GM11168 (cell line): ENCODE data around the gene C1QTNF7.

Source experiments
- in situ Hi-C: fragments of 300-500 bp; cut with MboI; formaldehyde crosslinking; loops from one replicate; pipeline ENCODE4 v1.12.0; 2022; ENCODE audit warnings: low sequenced_read_pairs; ENCODE audit not compliant: unreplicated experiment

The C1QTNF7 gene

GRCh38 chr4:15427701-15428100 lies at the start of gene C1QTNF7:
TSS of gene C1QTNF7 (plus strand) at chr4:15428033. CDS start at chr4:15435744, 7,711 bp downstream.
- in situ Hi-C loops, result no loop called here

GRCh38 chr4:15378062-15378461 lies 49.8 kb upstream of the C1QTNF7 start:
- in situ Hi-C loops, result no loop called here

- in situ Hi-C loops, result no loop called here
Measured at GRCh38 chr4:15378493-15378892, 49.3 kb upstream of the C1QTNF7 start.

GRCh38 chr4:15381806-15382338 lies 46.0 kb upstream of the C1QTNF7 start:
- in situ Hi-C loops, result no loop called here

GRCh38 chr4:15382669-15383273 lies 45.1 kb upstream of the C1QTNF7 start:
- in situ Hi-C loops, result no loop called here

GRCh38 chr4:15385515-15385914 lies 42.3 kb upstream of the C1QTNF7 start:
- in situ Hi-C loops, result no loop called here

GRCh38 chr4:15385928-15386327 lies 41.9 kb upstream of the C1QTNF7 start:
- in situ Hi-C loops, result no loop called here

GRCh38 chr4:15390494-15390893 lies 37.3 kb upstream of the C1QTNF7 start:
- in situ Hi-C loops, result no loop called here

GRCh38 chr4:15392053-15392805 lies 35.6 kb upstream of the C1QTNF7 start:
- in situ Hi-C loops, result no loop called here

- in situ Hi-C loops, result no loop called here
Measured at GRCh38 chr4:15395311-15395710, 32.5 kb upstream of the C1QTNF7 start.

GRCh38 chr4:15396157-15396800 lies 31.6 kb upstream of the C1QTNF7 start:
- in situ Hi-C loops, result no loop called here

GRCh38 chr4:15398001-15398400 lies 29.8 kb upstream of the C1QTNF7 start:
- in situ Hi-C loops, result no loop called here

- in situ Hi-C loops, result no loop called here
Measured at GRCh38 chr4:15398732-15399131, 29.1 kb upstream of the C1QTNF7 start.

- in situ Hi-C loops, result loop anchor here (5.0 kb wide), 1 partner anchor 163 kb away; no protein-coding TSS in a partner anchor
Measured at GRCh38 chr4:15400226-15400625, 27.6 kb upstream of the C1QTNF7 start.

- in situ Hi-C loops, result loop anchor here (5.0 kb wide), 1 partner anchor 164 kb away; no protein-coding TSS in a partner anchor
Measured at GRCh38 chr4:15400981-15401671, 26.7 kb upstream of the C1QTNF7 start.

GRCh38 chr4:15402146-15402545 lies 25.7 kb upstream of the C1QTNF7 start:
- in situ Hi-C loops, result loop anchor here (5.0 kb wide), 1 partner anchor 165 kb away; no protein-coding TSS in a partner anchor

- in situ Hi-C loops, result loop anchor here (5.0 kb wide), 1 partner anchor 166 kb away; no protein-coding TSS in a partner anchor
Measured at GRCh38 chr4:15402974-15403373, 24.9 kb upstream of the C1QTNF7 start.

- in situ Hi-C loops, result no loop called here
Measured at GRCh38 chr4:15405018-15405417, 22.8 kb upstream of the C1QTNF7 start.

GRCh38 chr4:15410750-15411149 lies 17.1 kb upstream of the C1QTNF7 start:
- in situ Hi-C loops, result no loop called here

- in situ Hi-C loops, result no loop called here
Measured at GRCh38 chr4:15412461-15412860, 15.4 kb upstream of the C1QTNF7 start.
